Ecto neural progenitor cell (in vitro differentiated cells): ENCODE measurements around the gene F2.

Experiments
- DNase-seq: peaks from one replicate; pipeline ENCODE4 v3.0.0-alpha.2; 2018; ENCODE audit warnings: low spot score

The F2 gene

GRCh38 chr11:46718155-46719019 is 626 bp upstream of the F2 start:
- DNase-seq: no peak

GRCh38 chr11:46719543-46720218 is 668 bp downstream of the F2 start:
- no peak for DNase-seq

GRCh38 chr11:46721286-46721685 is 2.3 kb downstream of the F2 start:
- DNase-seq: no peak

- no peak for DNase-seq
Measured at GRCh38 chr11:46722566-46723358, 3.7 kb downstream of the F2 start.

GRCh38 chr11:46723359-46723680 is 4.3 kb downstream of the F2 start:
- DNase-seq: no peak

- DNase-seq: no peak
Measured at GRCh38 chr11:46724088-46724487, 5.1 kb downstream of the F2 start.

- DNase-seq: no peak
Measured at GRCh38 chr11:46725338-46726205, 6.6 kb downstream of the F2 start.

- no peak for DNase-seq
Measured at GRCh38 chr11:46726206-46726862, 7.3 kb downstream of the F2 start.

- no peak for DNase-seq
Measured at GRCh38 chr11:46727952-46728658, 9.1 kb downstream of the F2 start.

GRCh38 chr11:46728659-46729040 is 9.6 kb downstream of the F2 start:
- DNase-seq: no peak

- no peak for DNase-seq
Measured at GRCh38 chr11:46729110-46730027, 10.4 kb downstream of the F2 start.

GRCh38 chr11:46731545-46731944 is 12.5 kb downstream of the F2 start:
- no peak for DNase-seq

- DNase-seq: no peak
Measured at GRCh38 chr11:46733234-46733633, 14.2 kb downstream of the F2 start.

GRCh38 chr11:46736146-46736545 is 17.1 kb downstream of the F2 start:
- no peak for DNase-seq

- DNase-seq: no peak
Measured at GRCh38 chr11:46736615-46737014, 17.6 kb downstream of the F2 start.

GRCh38 chr11:46737699-46738098 is 18.7 kb downstream of the F2 start:
- no peak for DNase-seq

- no peak for DNase-seq
Measured at GRCh38 chr11:46738887-46739286, 19.9 kb downstream of the F2 start.

- no peak for DNase-seq
Measured at GRCh38 chr11:46741600-46742484, 22.8 kb downstream of the F2 start.

GRCh38 chr11:46743043-46743442 is 24.0 kb downstream of the F2 start:
- DNase-seq: no peak
